K562 (cell line): Measurements from ENCODE around the gene TMEM176A. TPM values are rescaled to one million over a fixed set of nuclear protein-coding genes. Genes with fewer than 3 reads are reported as not detected.

Experiments
- ATAC-seq: fragments of 200-7000 bp; cut with Tn5 transposase; 3 replicates; pipeline ENCODE4 v1.9.1; 2020; ENCODE audit warnings: moderate library complexity
- BruUV-seq: library from RNA; stranded (reverse); fragments of 400-500 nt; replicated peaks from 2 replicates; lab custom pipeline; 2021; lab: Mats Ljungman, UMichigan
- CTCF ChIA-PET: fragments of 300-600 bp; formaldehyde crosslinking; extraction: SDS; loops from one replicate; lab custom pipeline; 2021; ENCODE audit warnings: low intra/inter-chr PET ratio; lab: Yijun Ruan, JAX
- POLR2A ChIA-PET: fragments of 300-600, 350-650 bp; sonication (Branson Sonifier 250); formaldehyde crosslinking; extraction: SDS; loops from one replicate; lab custom pipeline; 2021; ENCODE audit warnings: antibody characterized with exemption, inconsistent platforms; lab: Yijun Ruan, JAX
- DNase-seq, 4 experiments: peaks; one replicate each; pipeline versions ENCODE4 v3.0.0 to v3.0.0-alpha.2; 2011 to 2018; ENCODE audit warnings: low spot score in 3 of 4, mixed read lengths in 3 of 4; ENCODE audit errors: extremely low read depth in 1 of 4
- FAIRE-seq: peaks from 2 replicates; lab custom pipeline; 2011; peaks lifted over from hg19 to GRCh38; lab: Jason Lieb, UNC
- H2AFZ ChIP-seq: 2 replicates; pipeline ENCODE4 v1.6.0; 2011; ENCODE audit warnings: low read depth, low read length, control low read depth, inconsistent platforms
- H3K27ac ChIP-seq: fragments of 200-600 bp; 3 replicates; pipeline ENCODE4 v1.8.0; 2011; ENCODE audit warnings: low read depth, mild to moderate bottlenecking, control low read depth, inconsistent platforms, low read length, moderate library complexity, mixed read lengths; ENCODE audit errors: extremely low read depth
- H3K27me3 ChIP-seq, 2 experiments: fragments of 300-600 bp in 1 of 2; 2 replicates in 1 of 2; 3 replicates in 1 of 2; pipeline versions ENCODE4 v1.6.0 to v1.8.0; 2011; ENCODE audit warnings: inconsistent platforms in 2 of 2, low read length in 2 of 2, mild to moderate bottlenecking in 1 of 2, mixed read lengths in 1 of 2, moderate library complexity in 1 of 2; ENCODE audit not compliant: control insufficient read depth in 2 of 2, insufficient read depth in 2 of 2
- H3K36me3 ChIP-seq: fragments of 300-600 bp; 3 replicates; pipeline ENCODE4 v1.8.0; 2011; ENCODE audit warnings: mild to moderate bottlenecking, low read length, inconsistent platforms; ENCODE audit not compliant: control insufficient read depth, insufficient read depth
- H3K4me1 ChIP-seq, 2 experiments: fragments of 200-600 bp in 1 of 2; replicated peaks in 1 of 2; 2 replicates in 1 of 2; 3 replicates in 1 of 2; pipeline versions ENCODE4 v1.5.1 to v1.8.0; 2011; ENCODE audit warnings: inconsistent platforms in 2 of 2, low read length in 2 of 2, mild to moderate bottlenecking in 1 of 2, mixed read lengths in 1 of 2, moderate library complexity in 1 of 2; ENCODE audit not compliant: control insufficient read depth in 2 of 2, insufficient read depth in 2 of 2
- H3K4me2 ChIP-seq: 2 replicates; pipeline ENCODE4 v1.6.1; 2011; ENCODE audit warnings: low read length, control low read depth, inconsistent platforms, mixed read lengths; ENCODE audit not compliant: insufficient read depth
- H3K4me3 ChIP-seq: fragments of 200-600 bp; sonication (generic), shearing (Covaris generic); 2 replicates; pipeline ENCODE4 v1.5.1; 2016; ENCODE audit warnings: control low read depth, inconsistent platforms
- H3K79me2 ChIP-seq: fragments of 200-600 bp; 3 replicates; pipeline ENCODE4 v1.8.0; 2011; ENCODE audit warnings: low read length, inconsistent platforms; ENCODE audit not compliant: control insufficient read depth, insufficient read depth
- H3K9ac ChIP-seq, 2 experiments: 2 replicates each; pipeline versions ENCODE4 v1.6.0 to v1.6.1; 2011; ENCODE audit warnings: low read depth in 2 of 2, low read length in 2 of 2, control low read depth in 1 of 2, inconsistent platforms in 1 of 2, mild to moderate bottlenecking in 1 of 2, mixed read lengths in 1 of 2; ENCODE audit not compliant: insufficient read depth in 1 of 2
- H3K9me1 ChIP-seq: one replicate; pipeline ENCODE4 v1.6.0; 2011; ENCODE audit warnings: inconsistent platforms, mild to moderate bottlenecking, low read length, moderate library complexity; ENCODE audit not compliant: control insufficient read depth, insufficient read depth
- H3K9me3 ChIP-seq: replicated peaks from 2 replicates; pipeline ENCODE4 v1.5.1; 2011; ENCODE audit warnings: low read depth, low read length, inconsistent platforms; ENCODE audit not compliant: control insufficient read depth, insufficient read depth
- H4K20me1 ChIP-seq: replicated peaks from 2 replicates; pipeline ENCODE4 v1.6.1; 2011; ENCODE audit warnings: low read length, inconsistent platforms, mixed read lengths; ENCODE audit not compliant: control insufficient read depth, insufficient read depth
- CUX1 ChIP-seq: fragments of 200-800 bp; sonication (Bioruptor generic); IDR thresholded peaks from 2 replicates; pipeline ENCODE4 v1.6.1; 2016; ENCODE audit warnings: missing genetic modification characterization, missing compliant biosample characterization
- ESRRB ChIP-seq: fragments of 250-450 bp; sonication (Bioruptor Pico); IDR thresholded peaks from 2 replicates; pipeline ENCODE4 v1.5.0; 2020; ENCODE audit warnings: mild to moderate bottlenecking, moderate library complexity, borderline replicate concordance
- GATA2 ChIP-seq: sonication (generic); formaldehyde crosslinking; IDR thresholded peaks from 2 replicates; pipeline ENCODE4 v1.4.0; 2020; ENCODE audit warnings: mild to moderate bottlenecking, missing genetic modification reagents
- HES1 ChIP-seq: fragments of 450-650 bp; IDR thresholded peaks from 2 replicates; pipeline ENCODE4 v1.6.1; 2016; ENCODE audit warnings: low read depth, mild to moderate bottlenecking, moderate library complexity
- KDM2B ChIP-seq: fragments of 250-450 bp; sonication (Bioruptor Pico); IDR thresholded peaks from 2 replicates; pipeline ENCODE4 v1.8.0; 2021; ENCODE audit warnings: mild to moderate bottlenecking, moderate library complexity
- POLR2AphosphoS5 ChIP-seq: IDR thresholded peaks from 2 replicates; pipeline ENCODE4 v1.6.1; 2011; ENCODE audit warnings: mild to moderate bottlenecking, low read depth, low read length, moderate library complexity; ENCODE audit not compliant: control insufficient read depth, insufficient read depth
- PTTG1 ChIP-seq: fragments of 450-650 bp; IDR thresholded peaks from 2 replicates; pipeline ENCODE4 v1.6.1; 2016; ENCODE audit warnings: low read depth, mild to moderate bottlenecking, missing genetic modification characterization, missing compliant biosample characterization
- PYGO2 ChIP-seq: fragments of 450-650 bp; IDR thresholded peaks from 2 replicates; pipeline ENCODE4 v1.6.1; 2016; ENCODE audit warnings: mild to moderate bottlenecking, missing genetic modification characterization, moderate library complexity, missing compliant biosample characterization
- TAL1 ChIP-seq: fragments of 450-650 bp; IDR thresholded peaks from 2 replicates; pipeline ENCODE4 v1.6.1; 2016; ENCODE audit warnings: mild to moderate bottlenecking
- ZKSCAN3 ChIP-seq: fragments of 250-450 bp; sonication (Bioruptor Pico); IDR thresholded peaks from 2 replicates; pipeline ENCODE4 v1.4.0; 2020
- ZNF146 ChIP-seq: IDR thresholded peaks from one replicate; pipeline ENCODE4 v1.6.1; 2018; ENCODE audit warnings: missing compliant biosample characterization; ENCODE audit not compliant: unreplicated experiment
- WGBS: fragments of 100-300 bp; shearing (Covaris generic); methylation state at CpG from one replicate; pipeline ENCODE4 v1.1.6; 2016; ENCODE audit warnings: low coverage, mixed read lengths; ENCODE audit not compliant: insufficient coverage; ENCODE audit errors: missing lambda C conversion rate; 5-methylcytosine and 5-hydroxymethylcytosine counted together
- in situ Hi-C: fragments of 300-500 bp; cut with MboI; formaldehyde crosslinking; loops from 4 replicates; pipeline ENCODE4 v1.15.0; 2018; ENCODE audit warnings: inconsistent platforms, mixed read lengths
- intact Hi-C: fragments of 100-400 bp; cut with micrococcal nuclease; formaldehyde crosslinking; loops from 2 replicates; pipeline ENCODE4 v1.14.2; 2022
- polyA plus RNA-seq, 8 experiments: library from polyadenylated mRNA; depleted of rRNA in 4 of 8; stranded (reverse) in 5 of 8; unstranded in 3 of 8; fragments of >200 nt; fragmentation: Nextera tagmentation in 2 of 8; fragmentation: Illumina TruSeq in 1 of 8; extraction: Ambion mirVana in 2 of 8; extraction: Trizol in 1 of 8; gene quantifications; 2 replicates each; pipeline versions ENCODE4 v1.2.1 to v1.2.3, GENCODE V29; 2011 to 2014; ENCODE audit warnings: inconsistent platforms in 1 of 8, missing spikeins in 1 of 8
- total RNA-seq, 7 experiments: library from RNA; depleted of rRNA in 6 of 7; stranded (reverse); fragments of >200 nt in 6 of 7; fragmentation: Illumina TruSeq in 2 of 7; extraction: Trizol in 2 of 7; gene quantifications; 2 replicates each; pipeline versions ENCODE4 v1.2.1 to v1.2.3, GENCODE V29; 2011 to 2021; ENCODE audit warnings: low replicate concordance in 1 of 7

Gene TMEM176A
- total and polyA plus RNA-seq, 9 of the 15 experiments (the other 6 are each of a cell fraction or from before 2014, with no cell fraction given) = 0.31 TPM; not detected in 8

DNA sequence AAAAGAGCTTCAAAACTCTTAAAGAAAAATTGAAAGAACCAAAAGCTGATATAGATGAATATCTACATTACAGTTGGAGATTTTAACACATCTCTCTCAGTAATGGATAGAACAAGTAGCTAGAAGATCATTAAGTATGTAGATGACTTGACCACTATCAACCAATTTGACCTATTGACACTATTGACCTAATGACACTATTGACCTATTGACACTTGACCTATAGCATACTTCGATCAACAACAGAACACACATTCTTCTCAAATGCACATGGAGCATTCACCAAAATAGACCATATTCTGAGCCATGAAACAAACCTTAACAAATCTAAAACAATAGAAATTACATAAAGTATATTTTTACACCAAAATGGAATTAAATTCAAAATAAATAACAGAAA, 41.1 kb upstream of the TMEM176A start:
- no peak overlapping the region for H3K4me3 ChIP-seq
- no peaks in the 10 kb centered on the region for H4K20me1 ChIP-seq
- H3K27me3 ChIP-seq = 0 out of 5 replicates have a peak, but pooled peaks cover 0 to 5% of the 10 kb centered on the region in 2 experiments
- no peaks in the 10 kb centered on the region for H3K9me3 ChIP-seq
- no peaks in the 10 kb centered on the region for H3K4me1 ChIP-seq
- ATAC-seq = no peak
- POLR2A ChIA-PET = interaction anchor here (0.6 to 1.0 kb wide), 2 partner anchors 13 to 18 kb away, joined by 3 read pairs; no protein-coding TSS in a partner anchor
- no peak overlapping the region for H3K4me2 ChIP-seq
- TF ChIP-seq HES1 = no peak
- TF ChIP-seq PTTG1 = no peak
- no peak for TF ChIP-seq TAL1
- TF ChIP-seq, all 486 proteins: peak for 0
- no peak overlapping the region for H2AFZ ChIP-seq
- no TSS peak for BruUV-seq
- DNase-seq (no peak), FAIRE-seq (peak; percentile 51)
- no peaks in the 10 kb centered on the region for H3K79me2 ChIP-seq
- no peaks in the 10 kb centered on the region for H3K9me1 ChIP-seq
- in situ Hi-C loops = loop anchor here (25.0 kb wide), 1 partner anchor 472 kb away; no protein-coding TSS in a partner anchor
- H3K36me3 ChIP-seq = no peaks in the 10 kb centered on the region
- intact Hi-C loops = loop anchor here (5.0 to 10.0 kb wide), 3 partner anchors 235 to 472 kb away; no protein-coding TSS in a partner anchor
- no peak overlapping the region for H3K27ac ChIP-seq
- CTCF ChIA-PET = no interaction called here
- no peak overlapping the region for H3K9ac ChIP-seq
- 0% methylated on average over 1 of the region's 1 CpG for WGBS

GRCh38 chr7:150766334-150766709, 34.2 kb upstream of the TMEM176A start:
- BruUV-seq = no TSS peak
- in situ Hi-C loops (loop anchor here (25.0 kb wide), 1 partner anchor 479 kb away; no protein-coding TSS in a partner anchor), intact Hi-C loops (no loop called here)
- ATAC-seq (no peak), FAIRE-seq (no peak), DNase-seq (no peak)
- Histone ChIP-seq H3K4me1 (no peaks in the 10 kb centered on the region), H3K27ac (no peak overlapping the region), H3K4me3 (no peak overlapping the region), H3K4me2 (no peak overlapping the region), H3K9me1 (no peaks in the 10 kb centered on the region), H3K9me3 (no peaks in the 10 kb centered on the region), H3K36me3 (no peaks in the 10 kb centered on the region), H2AFZ (no peak overlapping the region), H3K79me2 (no peaks in the 10 kb centered on the region), H3K27me3 (peaks cover 4 to 8% of the 10 kb centered on the region in 2 experiments; a peak in 3 of 5 replicates), H3K9ac (no peak overlapping the region), H4K20me1 (no peaks in the 10 kb centered on the region)
- POLR2A ChIA-PET = interaction anchor here (0.6 kb wide), 1 partner anchor 147 kb away, joined by 4 read pairs; no protein-coding TSS in a partner anchor
- CTCF ChIA-PET = no interaction called here
- no peak for TF ChIP-seq GATA2
- TF ChIP-seq KDM2B (CRISPR knock-in tag) = no peak
- TF ChIP-seq ZNF146 (CRISPR knock-in tag) = no peak
- no peak for TF ChIP-seq ESRRB (CRISPR knock-in tag)
- no peak for TF ChIP-seq ZKSCAN3 (CRISPR knock-in tag)
- no peak for TF ChIP-seq CUX1 (CRISPR knock-in tag)
- TF ChIP-seq PYGO2 = no peak
- no peak for TF ChIP-seq POLR2AphosphoS5
